GM19328 (cell line): ENCODE results near the gene MAST4.
"Not testable (repeated sequence)": the region's sequence is repeated elsewhere in the genome, so short reads cannot be mapped to it uniquely, and the experiment has no call there.

ENCODE experiments used
- ATAC-seq: cut with Tn5 transposase; IDR thresholded peaks from one replicate; pipeline ENCODE4 v1.9.1; 2021; ENCODE audit warnings: mild to moderate bottlenecking, moderate library complexity; ENCODE audit not compliant: unreplicated experiment

Gene MAST4

DNA sequence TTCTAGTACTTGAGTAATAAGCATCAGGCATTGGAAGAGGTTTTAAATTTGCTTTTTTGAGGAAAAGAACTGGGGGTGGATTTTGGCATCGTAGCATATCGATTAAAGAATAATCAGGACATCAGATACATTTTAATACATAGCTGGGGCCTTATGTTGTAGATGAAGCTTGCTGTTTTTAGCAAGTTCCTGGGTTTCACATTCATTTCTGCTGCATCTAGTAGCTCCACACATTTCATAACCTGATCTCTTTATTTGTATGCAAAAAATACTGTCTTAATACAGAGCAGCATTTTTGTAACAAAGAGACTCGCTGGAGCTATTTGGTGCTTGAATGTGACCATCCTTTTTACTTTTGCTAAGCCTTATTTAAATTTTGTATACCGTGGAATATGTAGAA lies 571.9 kb downstream of the MAST4 start:
- no peak for ATAC-seq

GRCh38 chr5:67170767-67171166 lies 574.6 kb downstream of the MAST4 start:
- no peak for ATAC-seq

GRCh38 chr5:67173351-67173750 lies 577.2 kb downstream of the MAST4 start:
- ATAC-seq: not testable (repeated sequence)

GRCh38 chr5:67173959-67174358 lies 577.8 kb downstream of the MAST4 start:
- ATAC-seq: no peak

DNA sequence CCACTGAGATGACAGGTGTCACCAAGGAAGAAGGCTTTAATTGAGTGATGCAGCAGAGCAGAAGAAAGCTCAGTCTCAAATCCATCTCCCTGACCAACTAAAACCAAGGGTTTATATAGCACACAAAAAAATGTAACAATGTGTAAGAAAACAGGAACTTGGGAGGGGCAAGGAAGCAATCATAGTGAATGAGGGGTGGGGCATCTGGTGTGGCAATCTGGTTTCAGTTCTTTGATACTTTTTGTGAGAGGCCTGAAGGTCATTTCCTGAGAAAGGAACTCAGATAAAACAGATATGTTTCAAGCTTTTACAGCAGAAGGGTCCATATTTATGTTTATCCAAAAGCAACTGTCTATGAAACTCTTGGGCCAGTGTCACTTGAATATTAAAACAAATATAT lies 580.7 kb downstream of the MAST4 start:
- ATAC-seq: no peak

- no peak for ATAC-seq
These were observed 581.9 kb downstream of the MAST4 start for GRCh38 chr5:67178085-67178484.

- ATAC-seq: no peak
These were observed 582.8 kb downstream of the MAST4 start for GRCh38 chr5:67178966-67179365.

GRCh38 chr5:67179697-67180361 lies 583.6 kb downstream of the MAST4 start:
- no peak for ATAC-seq

DNA sequence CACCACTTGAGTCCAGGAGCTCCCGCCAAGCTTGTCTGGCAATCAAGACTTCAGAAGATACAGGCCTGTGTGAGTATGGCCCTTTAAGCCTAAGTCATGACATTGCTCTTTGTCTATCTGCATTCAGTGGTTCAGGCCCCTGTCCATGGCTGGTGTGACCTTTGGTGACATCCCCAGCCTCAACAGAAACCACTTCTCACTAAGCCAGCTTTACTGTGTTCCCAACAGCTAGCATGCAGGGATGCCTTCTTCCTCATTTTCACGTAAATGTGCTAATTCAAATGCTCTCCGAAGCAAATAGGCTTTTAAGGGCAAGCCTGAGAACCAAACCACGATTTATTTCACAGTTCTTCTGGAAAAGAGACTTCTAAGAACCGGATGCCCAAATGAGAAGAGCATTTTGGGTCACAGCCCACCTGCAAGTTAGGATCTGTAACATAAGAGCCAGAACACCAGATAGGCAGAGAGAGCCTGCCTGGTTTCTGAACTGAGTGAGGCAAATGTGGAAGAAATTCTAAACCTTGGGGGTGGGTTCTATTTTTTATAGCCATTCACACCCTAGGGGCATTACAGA lies 585.5 kb downstream of the MAST4 start:
- ATAC-seq: no peak

DNA sequence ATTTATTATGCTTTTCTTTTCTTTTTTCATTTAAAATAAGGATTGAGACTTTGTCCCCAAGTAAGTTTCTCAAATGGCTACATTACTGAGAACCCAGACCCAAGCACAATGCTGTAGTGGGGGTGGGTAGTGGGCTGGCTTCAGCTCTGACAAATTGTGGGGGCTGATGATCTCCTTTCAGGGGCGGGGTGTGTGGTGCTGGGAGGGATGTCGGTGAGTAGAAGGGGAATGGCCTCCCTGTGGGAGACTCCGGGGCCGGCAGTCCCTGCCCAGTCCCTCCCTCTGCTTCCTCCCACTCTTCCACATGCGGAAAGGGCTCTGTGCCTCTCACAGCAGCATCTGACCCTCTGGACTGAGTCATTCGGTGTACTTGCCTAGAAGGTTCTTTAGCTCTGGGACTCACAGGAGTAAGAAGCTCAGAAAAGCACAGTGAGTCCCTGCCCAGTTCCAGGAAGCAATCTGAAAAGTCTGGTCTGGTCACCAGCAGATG lies 586.2 kb downstream of the MAST4 start:
- ATAC-seq: no peak

DNA sequence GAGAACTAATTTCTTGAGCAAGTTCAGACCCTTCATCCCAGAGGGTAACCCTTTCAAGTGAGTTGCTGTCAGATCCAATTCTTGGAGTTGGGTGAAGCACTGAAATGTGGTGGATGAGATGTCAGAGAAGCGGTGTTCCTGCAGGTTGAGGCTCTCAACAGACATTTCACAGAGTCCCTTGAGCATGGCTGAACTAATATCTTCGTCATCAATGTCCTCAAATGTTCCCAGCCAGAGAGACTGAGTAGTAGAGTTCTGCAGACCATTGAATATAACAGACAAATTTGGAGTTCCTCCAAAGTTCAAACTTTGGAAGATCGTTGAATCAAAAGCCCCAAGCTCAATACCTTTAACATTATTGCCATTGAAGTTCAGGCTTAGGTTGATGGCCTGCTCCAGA lies 587.7 kb downstream of the MAST4 start:
- ATAC-seq: no peak

DNA sequence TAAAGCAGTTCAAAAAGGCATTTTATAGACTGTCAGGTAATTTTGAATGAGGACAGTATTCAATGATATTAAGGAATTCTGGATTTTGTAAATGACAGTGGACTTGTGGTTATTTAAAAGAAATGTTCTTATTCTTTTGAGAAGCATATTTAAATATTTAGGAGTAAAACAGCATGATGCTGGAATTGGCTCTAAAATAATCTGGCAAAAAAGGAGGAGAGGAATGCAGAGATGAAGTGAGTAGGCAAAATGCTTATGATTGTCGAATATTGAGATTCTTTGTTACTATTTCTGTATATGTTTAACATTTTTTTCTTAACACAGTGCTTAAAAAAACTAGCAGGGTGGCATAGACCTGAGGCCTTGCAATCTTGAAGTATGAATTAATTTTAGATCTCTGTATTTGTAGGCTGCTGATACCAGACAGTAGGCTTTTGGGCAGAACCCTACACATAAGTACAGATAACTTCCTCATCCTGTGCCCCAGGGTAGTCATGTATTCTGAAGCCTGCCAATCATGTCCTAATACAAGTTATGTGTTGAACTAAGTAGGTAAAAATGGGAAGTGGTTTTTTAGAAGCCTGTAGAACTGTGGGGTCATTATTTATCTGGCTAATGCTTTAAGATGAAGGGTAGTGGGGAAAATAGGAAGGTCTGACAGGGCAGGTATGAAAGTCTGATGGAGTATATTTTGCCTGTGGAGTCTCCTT lies 591.0 kb downstream of the MAST4 start:
- ATAC-seq: peak; percentile 47

GRCh38 chr5:67188274-67189078 lies 592.3 kb downstream of the MAST4 start:
- ATAC-seq: no peak

GRCh38 chr5:67189079-67189354 lies 592.8 kb downstream of the MAST4 start:
- no peak for ATAC-seq

DNA sequence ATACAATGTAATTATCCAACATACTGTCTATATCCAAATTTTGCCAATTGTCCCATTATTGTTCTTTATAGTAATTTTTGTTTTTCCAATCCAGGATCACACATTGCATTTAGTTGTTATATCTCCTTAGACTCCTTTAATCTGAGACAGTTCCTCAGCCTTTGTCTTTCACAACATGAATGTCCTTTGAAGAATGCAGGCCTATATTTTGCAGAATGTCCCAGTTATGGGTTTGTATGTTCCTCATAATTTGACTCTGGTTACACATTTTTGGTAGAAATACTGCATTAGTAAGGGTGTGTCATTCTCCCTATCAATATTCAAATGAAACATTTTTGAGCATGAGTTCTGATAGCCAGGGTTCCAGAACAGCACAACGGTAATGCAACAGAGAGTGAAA lies 593.7 kb downstream of the MAST4 start:
- no peak for ATAC-seq

DNA sequence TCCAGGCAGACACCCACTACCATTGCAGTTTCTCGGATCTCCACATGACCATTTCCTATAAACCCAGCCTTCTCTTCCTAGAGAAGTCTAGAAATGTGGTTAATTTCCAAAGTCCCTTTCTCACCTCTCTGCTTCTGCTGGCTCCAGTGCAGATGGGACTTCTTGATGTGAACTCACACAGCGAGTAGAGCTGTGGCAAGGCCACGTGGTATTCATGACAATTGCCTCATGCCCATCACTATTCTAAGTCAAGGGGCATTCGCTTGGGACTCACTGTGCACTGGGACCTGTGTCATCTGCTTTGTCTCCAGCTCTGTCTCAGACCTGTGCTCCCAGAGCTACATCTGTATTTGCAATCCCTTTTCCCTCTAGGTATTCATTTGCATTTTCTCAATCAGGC lies 594.2 kb downstream of the MAST4 start:
- no peak for ATAC-seq

GRCh38 chr5:67190861-67191260 lies 594.7 kb downstream of the MAST4 start:
- ATAC-seq: no peak

- ATAC-seq: no peak
These were observed 596.7 kb downstream of the MAST4 start for GRCh38 chr5:67192719-67193438.

DNA sequence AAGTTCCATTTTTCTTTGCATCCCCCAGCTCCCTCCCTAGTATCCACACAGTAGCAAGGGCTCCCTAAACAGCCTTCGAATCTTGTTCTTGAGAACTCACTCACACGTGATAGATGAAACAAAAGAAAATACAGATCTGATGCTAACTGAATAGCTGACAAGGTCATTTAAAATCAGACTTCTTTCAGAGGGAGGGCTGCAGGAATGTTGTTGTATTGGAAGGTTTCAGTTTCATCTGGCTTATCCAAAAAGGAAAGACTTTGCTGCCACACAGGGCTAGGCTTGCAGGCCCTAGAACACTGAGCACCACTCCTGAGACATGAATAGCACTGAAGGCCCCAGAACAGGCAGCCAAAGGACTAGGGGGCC lies 597.2 kb downstream of the MAST4 start:
- no peak for ATAC-seq

DNA sequence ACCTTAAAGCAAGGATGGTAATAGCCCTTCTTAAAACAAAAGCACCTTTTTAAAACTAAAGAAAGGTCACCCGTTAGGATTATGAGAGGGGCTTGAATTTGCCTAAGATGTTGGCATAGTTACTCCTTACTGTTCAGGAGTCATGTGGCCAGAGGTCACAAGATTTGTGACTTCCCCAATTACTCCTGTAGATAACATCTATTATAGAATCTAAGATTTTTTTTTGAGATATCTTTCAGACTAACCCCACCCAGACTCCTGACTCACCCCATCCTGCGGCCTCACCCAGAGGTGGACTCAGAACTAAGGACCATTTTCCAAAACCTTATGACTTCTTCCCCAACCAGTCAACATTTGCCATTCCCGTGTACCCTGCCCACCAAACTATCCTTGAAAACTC lies 598.0 kb downstream of the MAST4 start:
- no peak for ATAC-seq
